NCI-H345 (cell line): Measurements from ENCODE around the gene COL18A1.
"Not testable (repeated sequence)": the region's sequence is repeated elsewhere in the genome, so short reads cannot be mapped to it uniquely, and the experiment has no call there.

Experiments
- DNase-seq: peaks from one replicate; lab custom pipeline; 2025; lab: John Stamatoyannopoulos, UW

The COL18A1 gene

GRCh38 chr21:45560106-45561021, 155.4 kb downstream of the COL18A1 start:
- no peak for DNase-seq

GRCh38 chr21:45561241-45561640, 156.3 kb downstream of the COL18A1 start:
- not testable (repeated sequence) for DNase-seq

GRCh38 chr21:45562402-45562801, 157.4 kb downstream of the COL18A1 start:
- no peak for DNase-seq

GRCh38 chr21:45562965-45563364, 158.0 kb downstream of the COL18A1 start:
- DNase-seq: no peak
